K562 (cell line): ENCODE measurements around the gene ADAMTSL2. TPM values are rescaled to one million over a fixed set of nuclear protein-coding genes. Genes with fewer than 3 reads are reported as not detected.

Experiments
- ADNP ChIP-seq: fragments of 200-800 bp; sonication (Bioruptor generic); IDR thresholded peaks from 2 replicates; pipeline ENCODE4 v1.6.1; 2016; ENCODE audit warnings: missing genetic modification characterization, missing compliant biosample characterization
- ARID1B ChIP-seq: fragments of 450-650 bp; IDR thresholded peaks from 2 replicates; pipeline ENCODE4 v1.6.1; 2016; ENCODE audit warnings: antibody characterized with exemption, mild to moderate bottlenecking, inconsistent platforms
- BACH1 ChIP-seq: fragments of 200-800 bp; sonication (Bioruptor generic); IDR thresholded peaks from 2 replicates; pipeline ENCODE4 v1.6.1; 2016; ENCODE audit warnings: missing genetic modification characterization, missing compliant biosample characterization
- CBFA2T3 ChIP-seq: fragments of 450-650 bp; IDR thresholded peaks from 2 replicates; pipeline ENCODE4 v1.6.1; 2017
- CREB3L1 ChIP-seq: fragments of 450-650 bp; IDR thresholded peaks from 2 replicates; pipeline ENCODE4 v1.6.1; 2014; ENCODE audit warnings: low read depth, mild to moderate bottlenecking, moderate library complexity, borderline replicate concordance
- HDAC3 ChIP-seq: fragments of 450-650 bp; IDR thresholded peaks from 2 replicates; pipeline ENCODE4 v1.6.1; 2018; ENCODE audit warnings: borderline replicate concordance, mild to moderate bottlenecking, moderate library complexity; ENCODE audit not compliant: partially characterized antibody
- HIVEP1 ChIP-seq: fragments of 250-450 bp; sonication (Bioruptor Pico); IDR thresholded peaks from 2 replicates; pipeline ENCODE4 v1.4.0; 2020; ENCODE audit warnings: mild to moderate bottlenecking
- HMBOX1 ChIP-seq: sonication (generic); IDR thresholded peaks from 2 replicates; pipeline ENCODE4 v1.6.1; 2016
- KDM4B ChIP-seq, 2 experiments: fragments of 450-650 bp in 1 of 2; sonication (generic) in 1 of 2; IDR thresholded peaks; 2 replicates each; pipeline ENCODE4 v1.6.1; 2016 to 2017; ENCODE audit warnings: borderline replicate concordance in 2 of 2, antibody characterized with exemption in 1 of 2, low read depth in 1 of 2, mild to moderate bottlenecking in 1 of 2
- MED1 ChIP-seq: sonication (generic); formaldehyde crosslinking; IDR thresholded peaks from 2 replicates; pipeline ENCODE4 v1.8.1; 2023; ENCODE audit warnings: missing genetic modification reagents, borderline replicate concordance
- NFYB ChIP-seq: IDR thresholded peaks from 2 replicates; pipeline ENCODE4 v1.6.1; 2011; ENCODE audit warnings: mild to moderate bottlenecking, moderate library complexity; ENCODE audit not compliant: insufficient read length; ENCODE audit errors: extremely low read depth
- NKRF ChIP-seq: fragments of 450-650 bp; IDR thresholded peaks from 2 replicates; pipeline ENCODE4 v1.6.1; 2016; ENCODE audit warnings: borderline replicate concordance
- PCBP1 ChIP-seq: fragments of 200-400 bp; formaldehyde crosslinking; IDR thresholded peaks from 2 replicates; pipeline ENCODE4 v1.6.1; 2018; ENCODE audit warnings: mild to moderate bottlenecking, low read depth, low read length; ENCODE audit not compliant: poor library complexity, severe bottlenecking
- POLR2A ChIP-seq: fragments of 450-650 bp; conservative IDR thresholded peaks from 2 replicates; pipeline ENCODE4 v1.6.1; 2016
- SP1 ChIP-seq: sonication (generic); formaldehyde crosslinking; IDR thresholded peaks from 2 replicates; pipeline ENCODE4 v1.8.1; 2022; ENCODE audit warnings: mild to moderate bottlenecking, missing genetic modification reagents
- TARDBP ChIP-seq: fragments of 450-650 bp; IDR thresholded peaks from 2 replicates; pipeline ENCODE4 v1.6.1; 2016
- TRIM24 ChIP-seq, 2 experiments: fragments of 450-650 bp; IDR thresholded peaks; 2 replicates each; pipeline ENCODE4 v1.6.1; 2016
- TRIM28 ChIP-seq: fragments of 450-650 bp; IDR thresholded peaks from 2 replicates; pipeline ENCODE4 v1.6.1; 2017
- TSHZ1 ChIP-seq: fragments of 250-450 bp; sonication (Bioruptor Pico); IDR thresholded peaks from 2 replicates; pipeline ENCODE4 v1.4.0; 2020; ENCODE audit warnings: mild to moderate bottlenecking, moderate library complexity
- ZNF324 ChIP-seq: fragments of 250-450 bp; sonication (Bioruptor Pico); IDR thresholded peaks from 2 replicates; pipeline ENCODE4 v1.4.0; 2020; ENCODE audit warnings: mild to moderate bottlenecking
- ZNF561 ChIP-seq: fragments of 450-650 bp; formaldehyde crosslinking; conservative IDR thresholded peaks from 2 replicates; pipeline ENCODE4 v1.4.0; 2020; ENCODE audit warnings: mild to moderate bottlenecking, moderate library complexity
- ZNF740 ChIP-seq, 3 experiments: fragments of 200-800 bp in 1 of 3; sonication (Bioruptor generic) in 1 of 3; sonication (generic) in 1 of 3; formaldehyde crosslinking in 1 of 3; IDR thresholded peaks; 2 replicates each; pipeline versions ENCODE4 v1.6.1 to v1.8.0; 2016 to 2022; ENCODE audit warnings: mild to moderate bottlenecking in 2 of 3, missing compliant biosample characterization in 2 of 3, missing genetic modification characterization in 2 of 3, missing genetic modification reagents in 1 of 3
- polyA plus RNA-seq, 8 experiments: library from polyadenylated mRNA; depleted of rRNA in 4 of 8; stranded (reverse) in 5 of 8; unstranded in 3 of 8; fragments of >200 nt; fragmentation: Nextera tagmentation in 2 of 8; fragmentation: Illumina TruSeq in 1 of 8; extraction: Ambion mirVana in 2 of 8; extraction: Trizol in 1 of 8; gene quantifications; 2 replicates each; pipeline versions ENCODE4 v1.2.1 to v1.2.3, GENCODE V29; 2011 to 2014; ENCODE audit warnings: inconsistent platforms in 1 of 8, missing spikeins in 1 of 8
- total RNA-seq, 7 experiments: library from RNA; depleted of rRNA in 6 of 7; stranded (reverse); fragments of >200 nt in 6 of 7; fragmentation: Illumina TruSeq in 2 of 7; extraction: Trizol in 2 of 7; gene quantifications; 2 replicates each; pipeline versions ENCODE4 v1.2.1 to v1.2.3, GENCODE V29; 2011 to 2021; ENCODE audit warnings: low replicate concordance in 1 of 7

Gene ADAMTSL2
- total and polyA plus RNA-seq, 9 of the 15 experiments (the other 6 are each of a cell fraction or from before 2014, with no cell fraction given), result 0.04 TPM; not detected in 8

GRCh38 chr9:133506653-133507038 lies 27.9 kb upstream of the ADAMTSL2 start (continued):
- TF ChIP-seq NKRF (no peak), HDAC3 (no peak), ZNF740 (CRISPR knock-in tag; IDR thresholded peaks at IDR 0.05) (0 out of 2 replicates have a peak, but pooled peaks have one; percentile 40), ZNF740 (tag; IDR thresholded peaks at IDR 0.05) (no peak), TARDBP (no peak), ZNF324 (CRISPR knock-in tag) (no peak), ARID1B (peak; percentile 6; the same call in 1 of the 2 replicates), CREB3L1 (no peak), SP1 (CRISPR knock-in tag) (0 out of 2 replicates have a peak, but pooled peaks have one; percentile 24), HMBOX1 (peak; percentile 78), TRIM28 (no peak), HIVEP1 (CRISPR knock-in tag) (no peak), POLR2A (no peak), MED1 (no peak), TSHZ1 (CRISPR knock-in tag) (no peak), PCBP1 (no peak), KDM4B (IDR thresholded peaks at IDR 0.05; ENCODE audit: borderline replicate concordance in 2 of 2, low read depth in 1 of 2) (no peak), ADNP (tag) (no peak), BACH1 (tag) (no peak), TRIM24 (IDR thresholded peaks at IDR 0.05) (no peak), ZNF561 (no peak), CBFA2T3 (peak; percentile 56), NFYB (no peak)
